ENCODE measurements around the gene LMO7.

- TF ChIP-seq RAD21 (IDR thresholded peaks at IDR 0.05; ENCODE audit: low read depth) (no peak), REST (IDR thresholded peaks at IDR 0.05; ENCODE audit: low read depth) (no peak), EP300 (IDR thresholded peaks at IDR 0.05; ENCODE audit: borderline replicate concordance) (no peak), TAF1 (IDR thresholded peaks at IDR 0.05; ENCODE audit: low read depth) (no peak), FOXM1 (IDR thresholded peaks at IDR 0.05; ENCODE audit: borderline replicate concordance, low read depth) (no peak), ZBTB7A (IDR thresholded peaks at IDR 0.05; ENCODE audit: low read depth) (no peak), TEAD4 (IDR thresholded peaks at IDR 0.05) (no peak), TCF12 (IDR thresholded peaks at IDR 0.05; ENCODE audit: low read depth) (no peak), MAX (IDR thresholded peaks at IDR 0.05) (no peak), NFIC (IDR thresholded peaks at IDR 0.05) (no peak), YY1 (IDR thresholded peaks at IDR 0.05; ENCODE audit: low read depth) (no peak), CEBPB (IDR thresholded peaks at IDR 0.05) (no peak)
- TF ChIP-seq, protein P1, sequence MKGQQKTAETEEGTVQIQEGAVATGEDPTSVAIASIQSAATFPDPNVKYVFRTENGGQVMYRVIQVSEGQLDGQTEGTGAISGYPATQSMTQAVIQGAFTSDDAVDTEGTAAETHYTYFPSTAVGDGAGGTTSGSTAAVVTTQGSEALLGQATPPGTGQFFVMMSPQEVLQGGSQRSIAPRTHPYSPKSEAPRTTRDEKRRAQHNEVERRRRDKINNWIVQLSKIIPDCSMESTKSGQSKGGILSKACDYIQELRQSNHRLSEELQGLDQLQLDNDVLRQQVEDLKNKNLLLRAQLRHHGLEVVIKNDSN (IDR thresholded peaks at IDR 0.05) = no peak
Measured at GRCh38 chr13:75787249-75787928, 151.3 kb downstream of the LMO7 start.
